Measurements from ENCODE around the gene CA14.

CA14 gene

DNA sequence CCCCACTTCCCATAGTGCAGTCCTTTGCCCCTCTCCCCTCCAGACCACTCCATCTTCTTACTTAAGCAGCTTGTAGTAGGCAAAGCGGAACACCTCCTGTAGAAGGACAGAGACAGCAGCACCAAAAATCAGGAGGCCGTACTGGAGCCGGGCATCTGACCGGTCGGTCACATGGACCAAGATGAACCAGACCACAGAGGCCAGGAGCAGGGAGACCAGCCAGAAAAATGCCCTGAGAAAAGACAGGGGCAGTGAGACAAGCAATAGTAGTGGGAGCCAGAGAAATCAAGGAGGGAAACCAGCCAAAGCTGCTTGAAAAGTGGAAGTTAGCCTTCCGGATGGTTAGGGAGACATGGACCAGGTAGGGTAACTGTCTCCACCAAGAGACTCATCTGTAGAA is 10.3 kb downstream of the CA14 start:
- Histone ChIP-seq H3K36me3 (peaks cover 21 to 36% (median 26%) of the 10 kb centered on the region in 3 donors), H3K27ac (peak overlapping the region; percentile 89 to 97), H3K4me3 (peak overlapping the region; percentile 78 to 98), H3K27me3 (no peaks in the 10 kb centered on the region), H3K4me1 (peaks cover 0 to 33% (median 25%) of the 10 kb centered on the region in 4 donors), H3K9me3 (no peaks in the 10 kb centered on the region)
- TF ChIP-seq, protein P1, sequence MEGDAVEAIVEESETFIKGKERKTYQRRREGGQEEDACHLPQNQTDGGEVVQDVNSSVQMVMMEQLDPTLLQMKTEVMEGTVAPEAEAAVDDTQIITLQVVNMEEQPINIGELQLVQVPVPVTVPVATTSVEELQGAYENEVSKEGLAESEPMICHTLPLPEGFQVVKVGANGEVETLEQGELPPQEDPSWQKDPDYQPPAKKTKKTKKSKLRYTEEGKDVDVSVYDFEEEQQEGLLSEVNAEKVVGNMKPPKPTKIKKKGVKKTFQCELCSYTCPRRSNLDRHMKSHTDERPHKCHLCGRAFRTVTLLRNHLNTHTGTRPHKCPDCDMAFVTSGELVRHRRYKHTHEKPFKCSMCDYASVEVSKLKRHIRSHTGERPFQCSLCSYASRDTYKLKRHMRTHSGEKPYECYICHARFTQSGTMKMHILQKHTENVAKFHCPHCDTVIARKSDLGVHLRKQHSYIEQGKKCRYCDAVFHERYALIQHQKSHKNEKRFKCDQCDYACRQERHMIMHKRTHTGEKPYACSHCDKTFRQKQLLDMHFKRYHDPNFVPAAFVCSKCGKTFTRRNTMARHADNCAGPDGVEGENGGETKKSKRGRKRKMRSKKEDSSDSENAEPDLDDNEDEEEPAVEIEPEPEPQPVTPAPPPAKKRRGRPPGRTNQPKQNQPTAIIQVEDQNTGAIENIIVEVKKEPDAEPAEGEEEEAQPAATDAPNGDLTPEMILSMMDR (IDR thresholded peaks at IDR 0.05), result no peak
- intact Hi-C loops (cut with DNase I; ENCODE audit: low total_unique reads), result no loop called here
- DNase-seq, result peak in 1 of 2 donors; percentile 56

DNA sequence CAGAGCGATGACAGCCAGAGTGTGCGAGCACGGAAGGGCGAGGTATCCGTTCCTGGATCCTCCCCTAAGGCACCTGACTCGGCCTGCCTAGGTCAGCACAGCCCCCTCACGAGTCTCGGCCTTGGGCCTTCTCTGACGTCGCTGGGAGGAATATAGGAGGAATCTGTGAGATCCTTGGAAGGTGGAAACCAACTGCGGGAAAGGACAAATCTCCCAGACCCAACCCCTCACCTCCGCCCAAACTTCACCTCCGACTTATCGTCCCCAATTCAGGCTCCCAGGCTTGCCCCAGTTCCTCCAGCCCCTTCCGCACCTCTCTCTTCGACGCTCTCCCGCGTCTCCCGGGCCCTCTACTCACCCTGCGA is 10.7 kb downstream of the CA14 start:
- peak; percentile 51 to 78 for DNase-seq
- H3K27ac ChIP-seq, result peak overlapping the region; percentile 89 to 97
- peaks cover 21 to 36% (median 26%) of the 10 kb centered on the region in 3 donors for H3K36me3 ChIP-seq
- intact Hi-C loops (cut with DNase I; ENCODE audit: low total_unique reads), result no loop called here
- peak overlapping the region; percentile 78 to 98 for H3K4me3 ChIP-seq
- no peaks in the 10 kb centered on the region for H3K9me3 ChIP-seq
- H3K4me1 ChIP-seq, result peaks cover 0 to 37% (median 27%) of the 10 kb centered on the region in 4 donors
- no peaks in the 10 kb centered on the region for H3K27me3 ChIP-seq
- TF ChIP-seq, protein P1 (IDR thresholded peaks at IDR 0.05), result no peak

DNA sequence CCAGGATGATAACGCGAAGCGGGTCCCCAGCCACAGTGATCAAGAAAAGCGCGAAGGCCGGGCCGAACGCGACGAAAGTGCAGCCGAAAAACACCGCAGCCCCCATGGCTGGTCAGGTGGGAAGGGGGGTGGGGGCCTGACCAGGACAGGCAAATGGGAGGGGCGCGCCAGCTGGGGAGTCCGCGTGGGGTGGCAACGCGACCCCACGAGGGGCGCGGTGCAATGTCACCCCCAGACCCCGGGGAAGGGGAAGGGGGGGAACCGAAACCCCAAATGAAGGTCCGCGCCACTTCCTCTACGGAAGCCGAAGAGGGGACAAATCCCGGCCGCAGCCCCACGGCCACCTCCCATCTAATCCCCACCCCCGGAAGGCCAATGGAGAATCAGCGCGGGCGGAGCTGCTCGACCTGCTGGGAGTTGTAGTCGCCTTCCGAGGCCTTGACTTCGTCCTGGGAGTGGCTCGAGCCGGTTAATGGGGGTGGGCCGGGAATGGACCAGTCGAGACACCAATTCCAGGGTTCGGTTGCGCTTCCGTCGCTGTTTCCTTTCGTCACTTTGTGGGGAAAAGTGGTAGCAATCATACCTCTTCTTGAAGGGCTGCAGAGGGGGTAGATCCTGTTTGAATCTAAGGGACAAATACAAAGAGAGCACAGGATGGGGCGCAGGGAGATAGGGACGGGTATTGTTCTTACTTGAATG is 11.3 kb downstream of the CA14 start, which contains the start of gene APH1A:
APH1A (minus strand) TSS at position 312 of the 699 bp plus-strand sequence; CDS start at position 106, 206 bp downstream.
- no peaks in the 10 kb centered on the region for H3K9me3 ChIP-seq
- H3K27ac ChIP-seq, result peak within 1 kb of the TSS; percentile 89 to 97
- H3K4me1 ChIP-seq, result peaks cover 0 to 42% (median 30%) of the 10 kb centered on the region in 4 donors
- peaks cover 21 to 35% (median 26%) of the 10 kb centered on the region in 3 donors for H3K36me3 ChIP-seq
- DNase-seq, result peak; percentile 98 to 99
- TF ChIP-seq, protein P1 (IDR thresholded peaks at IDR 0.05), result no peak
- peak within 1 kb of the TSS; percentile 78 to 98 for H3K4me3 ChIP-seq
- H3K27me3 ChIP-seq, result no peaks in the 10 kb centered on the region
- intact Hi-C loops (cut with DNase I; ENCODE audit: low total_unique reads), result no loop called here

DNA sequence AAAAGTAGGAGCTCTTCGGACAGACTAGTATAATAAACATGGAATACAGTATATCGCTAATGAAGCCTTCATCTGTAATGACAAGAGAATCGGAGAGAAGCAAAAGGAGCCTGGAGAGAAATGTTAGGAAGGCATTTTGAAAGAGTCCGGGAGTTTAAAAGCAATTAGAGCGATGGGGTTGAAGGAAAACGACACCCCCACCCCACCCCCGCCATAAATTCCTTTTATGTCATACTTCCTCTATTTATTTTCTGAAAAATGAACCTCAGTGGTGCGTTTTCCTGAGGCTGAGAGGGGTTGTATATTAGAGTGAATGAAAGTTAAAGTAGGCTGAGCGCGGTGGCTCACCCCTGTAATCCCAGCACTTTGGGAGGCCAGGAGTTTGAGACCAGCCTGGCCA is 11.9 kb downstream of the CA14 start:
- H3K4me3 ChIP-seq, result peak overlapping the region; percentile 78 to 98
- peak overlapping the region; percentile 89 to 97 for H3K27ac ChIP-seq
- TF ChIP-seq, protein P1 (IDR thresholded peaks at IDR 0.05), result no peak
- no peaks in the 10 kb centered on the region for H3K9me3 ChIP-seq
- no peak for DNase-seq
- peaks cover 0 to 45% (median 31%) of the 10 kb centered on the region in 4 donors for H3K4me1 ChIP-seq
- H3K27me3 ChIP-seq, result no peaks in the 10 kb centered on the region
- intact Hi-C loops (cut with DNase I; ENCODE audit: low total_unique reads), result no loop called here
- H3K36me3 ChIP-seq, result peaks cover 21 to 29% (median 22%) of the 10 kb centered on the region in 3 donors

DNA sequence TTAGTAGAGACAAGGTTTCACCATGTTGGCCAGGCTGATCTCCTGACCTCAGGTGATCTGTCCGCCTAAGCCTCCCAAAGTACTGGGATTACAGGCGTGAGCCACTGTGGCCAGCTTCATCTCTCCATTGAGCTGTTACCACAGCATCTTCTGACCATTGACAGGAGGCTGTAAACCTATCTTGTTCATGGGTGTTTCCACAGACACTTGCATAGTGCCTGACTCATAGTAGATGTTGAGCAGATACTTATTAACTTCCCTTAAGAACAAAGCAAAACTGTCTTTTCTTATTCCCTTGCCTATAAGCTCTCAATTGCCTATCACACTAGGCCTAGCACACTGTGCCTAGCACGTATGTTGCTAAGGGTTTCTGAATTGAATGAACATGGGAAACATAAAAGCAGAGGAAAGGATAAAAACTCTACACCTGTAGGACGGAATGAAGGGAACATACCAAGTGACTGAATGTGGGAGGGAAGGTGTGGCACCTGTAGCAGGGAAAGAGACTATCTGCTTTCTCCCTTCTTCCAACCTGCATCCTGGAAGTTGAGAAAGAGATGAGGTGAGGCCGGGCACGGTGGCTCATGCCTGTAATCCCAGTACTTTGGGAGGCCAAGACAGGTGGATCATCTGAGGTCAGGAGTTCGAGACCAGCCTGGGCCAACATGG is 13.9 kb downstream of the CA14 start:
- TF ChIP-seq, protein P1 (IDR thresholded peaks at IDR 0.05), result no peak
- no peaks in the 10 kb centered on the region for H3K9me3 ChIP-seq
- DNase-seq, result peak in 1 of 2 donors; percentile 60
- intact Hi-C loops (cut with DNase I; ENCODE audit: low total_unique reads), result no loop called here
- peaks cover 0 to 45% (median 31%) of the 10 kb centered on the region in 4 donors for H3K4me1 ChIP-seq
- H3K36me3 ChIP-seq, result peaks cover 2 to 9% (median 7%) of the 10 kb centered on the region in 3 donors
- H3K4me3 ChIP-seq, result no peak overlapping the region
- H3K27me3 ChIP-seq, result no peaks in the 10 kb centered on the region
- peak overlapping the region; percentile 70 to 79 for H3K27ac ChIP-seq

All from tibial artery (tissue), 4 donors.